C4-2B (cell line): ENCODE results near the gene AK9.

Experiments used
- H3K27ac ChIP-seq: fragments of 450-650 bp; 2 replicates; pipeline ENCODE4 v1.5.1; 2017
- ZFX ChIP-seq: fragments of 450-650 bp; IDR thresholded peaks from 2 replicates; pipeline ENCODE4 v1.6.1; 2017
- TF ChIP-seq, protein P1 (sequence below): fragments of 450-650 bp; conservative IDR thresholded peaks from 2 replicates; pipeline ENCODE4 v1.5.1; 2017; ENCODE audit warnings: mild to moderate bottlenecking

Gene AK9

DNA sequence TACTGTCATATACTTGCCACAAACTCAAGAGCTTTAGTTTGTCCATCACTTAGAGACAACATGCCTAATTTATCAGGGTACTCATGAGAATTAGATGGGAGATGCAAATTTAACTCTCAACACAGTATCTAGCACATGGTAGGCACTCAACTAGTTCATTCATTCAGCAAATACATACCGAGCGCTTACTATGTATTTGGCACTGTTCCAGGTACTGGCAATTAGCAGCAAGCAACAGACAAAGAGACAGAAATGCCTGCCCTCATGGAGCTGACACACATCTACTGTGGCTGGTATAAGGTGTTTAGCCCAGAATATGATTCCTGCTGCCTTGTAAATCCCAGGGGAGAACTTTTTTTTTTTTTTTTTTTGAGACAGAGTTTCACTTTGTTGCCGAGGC, 240.2 kb downstream of the AK9 start:
- no peak overlapping the region for H3K27ac ChIP-seq
- no peak for TF ChIP-seq ZFX
- TF ChIP-seq, protein P1, sequence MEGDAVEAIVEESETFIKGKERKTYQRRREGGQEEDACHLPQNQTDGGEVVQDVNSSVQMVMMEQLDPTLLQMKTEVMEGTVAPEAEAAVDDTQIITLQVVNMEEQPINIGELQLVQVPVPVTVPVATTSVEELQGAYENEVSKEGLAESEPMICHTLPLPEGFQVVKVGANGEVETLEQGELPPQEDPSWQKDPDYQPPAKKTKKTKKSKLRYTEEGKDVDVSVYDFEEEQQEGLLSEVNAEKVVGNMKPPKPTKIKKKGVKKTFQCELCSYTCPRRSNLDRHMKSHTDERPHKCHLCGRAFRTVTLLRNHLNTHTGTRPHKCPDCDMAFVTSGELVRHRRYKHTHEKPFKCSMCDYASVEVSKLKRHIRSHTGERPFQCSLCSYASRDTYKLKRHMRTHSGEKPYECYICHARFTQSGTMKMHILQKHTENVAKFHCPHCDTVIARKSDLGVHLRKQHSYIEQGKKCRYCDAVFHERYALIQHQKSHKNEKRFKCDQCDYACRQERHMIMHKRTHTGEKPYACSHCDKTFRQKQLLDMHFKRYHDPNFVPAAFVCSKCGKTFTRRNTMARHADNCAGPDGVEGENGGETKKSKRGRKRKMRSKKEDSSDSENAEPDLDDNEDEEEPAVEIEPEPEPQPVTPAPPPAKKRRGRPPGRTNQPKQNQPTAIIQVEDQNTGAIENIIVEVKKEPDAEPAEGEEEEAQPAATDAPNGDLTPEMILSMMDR, result no peak

DNA sequence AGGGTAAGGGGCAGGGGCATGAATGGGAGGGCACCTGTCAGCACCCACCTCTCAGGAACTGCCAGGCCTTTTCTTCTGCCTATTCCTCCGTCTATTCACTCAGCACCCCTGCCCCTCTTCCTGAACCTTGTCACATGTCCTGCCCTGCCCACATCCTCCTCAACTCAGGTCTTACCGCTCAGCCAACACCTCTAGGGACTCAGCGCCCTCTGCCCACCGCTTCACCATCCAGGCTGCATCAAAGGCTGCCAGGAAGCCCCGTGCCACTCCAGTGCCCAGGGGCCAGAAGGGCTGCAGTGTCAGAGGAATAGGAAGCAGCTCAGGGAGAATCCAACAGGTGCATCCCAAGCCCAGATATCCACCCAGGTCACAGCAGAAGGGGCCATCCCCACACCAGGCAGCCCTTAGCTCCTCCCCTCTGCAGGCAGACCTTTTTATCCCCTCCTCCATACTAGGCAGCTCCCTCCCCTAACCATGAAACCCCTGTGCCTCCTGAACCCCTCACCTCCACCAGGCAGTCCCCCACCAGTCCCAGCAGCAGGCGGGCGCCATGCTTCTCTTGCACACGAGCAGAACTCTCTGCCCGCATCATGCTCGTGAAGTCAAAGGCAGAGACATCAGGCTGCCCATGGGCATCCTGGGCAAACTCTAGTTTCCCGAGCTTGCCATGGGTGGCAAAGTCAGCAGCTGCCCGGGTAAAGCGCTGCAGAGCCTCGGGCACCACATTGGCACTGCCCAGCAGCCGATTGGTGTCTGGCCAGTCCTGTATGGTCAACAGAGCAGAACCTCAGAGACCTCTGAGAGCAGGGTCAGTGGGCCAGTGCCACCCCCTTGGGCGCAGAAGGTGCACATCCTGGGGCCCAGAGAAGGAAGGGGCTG, 241.0 kb downstream of the AK9 start:
- no peak for TF ChIP-seq ZFX
- TF ChIP-seq, protein P1, result no peak
- no peak overlapping the region for H3K27ac ChIP-seq

DNA sequence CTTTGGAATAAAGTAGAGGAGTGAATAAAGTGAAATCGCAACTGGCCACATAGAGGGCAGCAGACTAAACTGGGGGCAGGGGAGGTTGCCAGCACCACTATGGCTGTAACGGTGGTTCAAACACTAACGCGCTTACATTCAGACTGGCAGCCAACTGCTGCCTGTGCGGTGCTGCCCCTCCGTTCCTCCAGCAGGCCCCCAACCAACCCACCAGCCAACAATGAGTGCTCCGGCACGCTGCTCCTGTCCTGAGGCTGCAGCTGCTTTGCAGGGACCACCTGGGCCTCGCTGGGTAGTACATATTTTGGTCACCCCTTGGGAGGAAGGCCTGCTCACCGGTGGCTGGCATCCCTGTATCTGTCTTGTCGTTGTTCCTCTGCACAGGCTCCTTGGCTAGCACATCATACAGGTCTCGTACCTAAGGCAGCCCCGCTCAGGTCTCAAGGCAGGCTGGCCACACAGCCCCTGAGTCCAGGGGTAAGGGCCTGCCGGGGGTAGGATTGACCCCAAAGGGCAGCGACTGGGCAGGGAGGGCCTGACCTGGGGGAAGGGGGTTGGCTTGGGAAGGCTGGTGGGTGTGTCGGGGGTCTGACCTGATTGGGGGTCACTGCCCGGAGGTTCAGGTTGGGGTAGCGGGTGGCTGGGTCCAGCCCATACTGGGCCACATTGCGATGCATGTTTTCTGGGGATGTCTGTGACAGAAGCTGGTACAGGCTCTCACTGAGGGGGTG, 241.8 kb downstream of the AK9 start:
- TF ChIP-seq, protein P1, result no peak
- TF ChIP-seq ZFX, result no peak
- H3K27ac ChIP-seq, result no peak overlapping the region

DNA sequence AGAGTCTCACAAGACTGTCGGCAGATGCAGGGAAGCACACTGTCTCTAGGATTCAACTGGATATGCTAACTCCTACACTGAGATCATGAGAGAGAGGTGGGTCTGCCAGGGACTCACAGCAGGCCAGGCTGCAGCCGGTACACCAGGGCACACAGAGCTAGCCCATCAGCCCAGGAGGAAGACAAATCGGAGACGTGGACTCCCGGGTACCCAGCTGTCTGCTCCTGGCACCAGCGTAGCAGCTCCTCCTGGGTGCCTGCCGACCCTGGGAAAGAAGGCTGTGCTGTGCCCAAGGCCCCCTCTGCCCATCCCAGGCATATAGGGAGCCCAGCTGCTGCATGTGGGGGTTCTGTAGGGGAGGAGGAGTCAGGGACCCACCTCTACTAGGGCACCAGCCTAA, 242.4 kb downstream of the AK9 start:
- no peak for TF ChIP-seq ZFX
- no peak overlapping the region for H3K27ac ChIP-seq

DNA sequence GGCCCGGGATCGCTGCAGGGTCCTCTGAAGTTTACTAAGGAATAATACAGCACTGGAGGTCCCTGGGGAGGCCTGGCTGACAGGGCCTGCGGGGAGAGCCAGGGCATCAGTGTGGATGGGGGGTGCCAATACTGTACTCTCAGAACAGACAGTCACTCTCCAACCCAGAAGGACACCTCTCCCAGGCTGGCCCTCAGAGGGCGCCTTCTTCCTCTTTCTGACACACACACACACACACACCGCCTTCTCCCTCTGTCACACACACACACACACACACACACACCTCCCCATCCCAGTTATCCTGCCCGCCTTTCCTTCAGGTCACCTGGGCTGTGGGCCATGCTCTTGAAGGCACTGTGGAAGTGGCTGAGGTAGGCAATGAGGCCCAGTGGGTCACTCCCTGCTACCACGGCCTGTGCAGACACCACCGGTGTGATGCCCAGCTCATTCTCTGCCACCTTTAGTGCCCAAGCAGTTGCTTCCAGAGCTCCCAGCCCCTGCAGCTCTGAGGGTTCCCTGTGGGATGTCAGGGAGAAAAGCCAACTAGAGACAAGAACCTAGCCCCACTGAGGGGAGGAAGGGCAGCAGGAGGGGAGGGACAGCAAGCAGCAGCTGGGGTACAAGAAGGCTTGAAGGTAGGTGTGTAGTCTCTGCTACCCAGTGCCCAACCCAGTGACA, 243.0 kb downstream of the AK9 start:
- TF ChIP-seq, protein P1, result no peak
- no peak for TF ChIP-seq ZFX
- no peak overlapping the region for H3K27ac ChIP-seq

DNA sequence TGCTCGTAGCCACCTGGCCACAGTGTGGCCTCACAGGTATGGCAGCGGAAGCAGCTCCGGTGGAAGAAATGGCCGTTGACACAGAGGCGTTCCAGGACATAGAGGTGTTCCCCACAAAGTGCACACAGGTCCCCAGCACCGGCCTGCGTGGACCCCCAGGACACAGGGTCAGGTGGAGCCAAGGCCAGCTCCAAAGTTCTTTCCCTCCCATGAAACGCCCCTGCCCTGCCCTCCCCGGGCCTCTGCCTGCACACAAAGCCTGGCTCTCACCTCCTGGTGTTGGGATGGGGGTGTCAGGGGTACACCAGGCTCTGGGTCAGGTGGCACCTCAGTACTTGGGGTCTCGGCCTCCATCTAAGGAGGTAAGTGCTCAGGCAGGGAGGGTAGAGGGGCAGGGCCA, 243.9 kb downstream of the AK9 start:
- no peak for TF ChIP-seq ZFX
- TF ChIP-seq, protein P1, result no peak
- H3K27ac ChIP-seq, result no peak overlapping the region

DNA sequence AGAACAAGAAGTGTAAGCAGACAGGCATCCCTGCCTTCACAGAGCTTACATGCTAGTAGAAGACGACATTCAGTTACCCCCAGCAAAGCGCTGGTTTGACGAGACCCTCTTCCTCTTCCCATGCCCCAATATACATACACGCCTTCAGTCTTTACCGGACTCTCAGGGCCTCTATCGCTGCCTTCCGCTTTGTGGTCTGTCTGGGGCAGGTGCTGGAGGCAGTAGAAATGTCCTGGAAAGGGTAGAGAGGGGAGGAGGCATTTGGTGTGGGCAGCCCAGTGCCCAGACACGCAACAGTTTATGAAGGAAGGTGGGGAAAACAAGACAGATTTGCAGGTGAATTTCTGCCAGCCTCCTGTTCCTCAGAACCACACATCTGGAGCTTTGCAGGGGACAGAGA, 244.5 kb downstream of the AK9 start:
- no peak for TF ChIP-seq ZFX
- TF ChIP-seq, protein P1, result no peak
- H3K27ac ChIP-seq, result no peak overlapping the region
